HEK293T (cell line): ENCODE results near the gene LIPN.

Source experiments
- FOXA1 ChIP-seq: fragments of 450-650 bp; IDR thresholded peaks from 2 replicates; pipeline ENCODE4 v1.6.1; 2016; ENCODE audit warnings: mild to moderate bottlenecking
- FOXK2 ChIP-seq: fragments of 450-650 bp; IDR thresholded peaks from 2 replicates; pipeline ENCODE4 v1.6.1; 2016; ENCODE audit warnings: mild to moderate bottlenecking
- SP1 ChIP-seq: fragments of 450-650 bp; IDR thresholded peaks from 2 replicates; pipeline ENCODE4 v1.6.1; 2017

GRCh38 chr10:88731296-88731695 is 28.5 kb upstream of the LIPN start:
- TF ChIP-seq FOXK2 (no peak), FOXA1 (no peak), SP1 (no peak)
